A673 (cell line): ENCODE results near the gene LONP2. TPM values are rescaled to one million over a fixed set of nuclear protein-coding genes. Genes with fewer than 3 reads are reported as not detected.
A peak's percentile ranks its signal among the peaks of the same experiment; 100 is the strongest.
"Not testable (repeated sequence)": the region's sequence is repeated elsewhere in the genome, so short reads cannot be mapped to it uniquely, and the experiment has no call there.

Experiments
- BruUV-seq: library from RNA; stranded (reverse); fragments of 400-500 nt; replicated peaks from 2 replicates; lab custom pipeline; 2021; lab: Mats Ljungman, UMichigan
- CTCF ChIA-PET: fragments of 300-600 bp; sonication (Branson Sonifier 250); formaldehyde crosslinking; loops from one replicate; lab custom pipeline; 2022; ENCODE audit warnings: antibody characterized with exemption; lab: Charles Lee
- POLR2A ChIA-PET: fragments of 300-600 bp; sonication (Branson Sonifier 250); formaldehyde crosslinking; loops from one replicate; lab custom pipeline; 2022; ENCODE audit warnings: antibody characterized with exemption; ENCODE audit not compliant: low non-redundant PET; lab: Charles Lee
- DNase-seq: peaks from one replicate; pipeline ENCODE4 v3.0.0-alpha.2; 2015; ENCODE audit warnings: low spot score
- H3K27ac ChIP-seq: fragments of 200-600 bp; sonication (generic); 2 replicates; pipeline ENCODE4 v1.5.1; 2016; ENCODE audit warnings: mixed run types, low read depth, mild to moderate bottlenecking, mixed read lengths, antibody characterized with exemption, low read length; ENCODE audit not compliant: poor library complexity, severe bottlenecking
- H3K27me3 ChIP-seq: fragments of 200-600 bp; sonication (generic); replicated peaks from 2 replicates; pipeline ENCODE4 v1.6.1; 2017; ENCODE audit warnings: mixed run types, low read depth, mild to moderate bottlenecking, mixed read lengths, antibody characterized with exemption, low read length; ENCODE audit not compliant: insufficient read depth, poor library complexity
- H3K36me3 ChIP-seq: fragments of 200-600 bp; sonication (generic); 2 replicates; pipeline ENCODE4 v1.6.1; 2016; ENCODE audit warnings: mixed run types, mild to moderate bottlenecking, mixed read lengths, antibody characterized with exemption, low read length; ENCODE audit not compliant: insufficient read depth, poor library complexity, severe bottlenecking
- H3K4me1 ChIP-seq: fragments of 200-600 bp; sonication (generic); 2 replicates; pipeline ENCODE4 v1.6.1; 2017; ENCODE audit warnings: mixed run types, mild to moderate bottlenecking, mixed read lengths, antibody characterized with exemption, low read length; ENCODE audit not compliant: insufficient read depth, poor library complexity, severe bottlenecking
- H3K4me3 ChIP-seq: fragments of 200-600 bp; sonication (generic); 2 replicates; pipeline ENCODE4 v1.5.1; 2016; ENCODE audit warnings: low read depth, mixed run types, mild to moderate bottlenecking, mixed read lengths, low read length; ENCODE audit not compliant: poor library complexity, severe bottlenecking
- H3K9me3 ChIP-seq: fragments of 200-600 bp; sonication (generic); 2 replicates; pipeline ENCODE4 v1.6.1; 2016; ENCODE audit warnings: mixed run types, low read depth, mild to moderate bottlenecking, mixed read lengths, antibody characterized with exemption, low read length; ENCODE audit not compliant: poor library complexity, severe bottlenecking
- CTCF ChIP-seq: fragments of 300-800, 200-600 bp; sonication (generic); conservative IDR thresholded peaks from 2 replicates; pipeline ENCODE4 v1.5.1; 2017; ENCODE audit warnings: low read depth, mild to moderate bottlenecking, antibody characterized with exemption, low read length, moderate library complexity, mixed read lengths
- EZH2 ChIP-seq: fragments of 200-600 bp; sonication (generic); IDR thresholded peaks from 2 replicates; pipeline ENCODE4 v1.6.1; 2017; ENCODE audit warnings: borderline replicate concordance, low read depth, mild to moderate bottlenecking, mixed read lengths, antibody characterized with exemption, low read length; ENCODE audit not compliant: poor library complexity, severe bottlenecking
- intact Hi-C: fragments of 100-400 bp; cut with micrococcal nuclease; formaldehyde crosslinking; loops from one replicate; pipeline ENCODE4 v1.10.0; 2022; ENCODE audit not compliant: unreplicated experiment
- total RNA-seq: library from RNA; stranded (reverse); gene quantifications from 2 replicates; pipeline ENCODE4 v1.2.3, GENCODE V29; 2021

LONP2 gene
- total RNA-seq, 1 experiment from 2014 or later, result 48.8 TPM

GRCh38 chr16:48367441-48368049, 123.4 kb downstream of the LONP2 start:
- Histone ChIP-seq H3K4me3 (no peak overlapping the region), H3K4me1 (peaks cover 48% of the 10 kb centered on the region), H3K36me3 (no peaks in the 10 kb centered on the region), H3K9me3 (no peaks in the 10 kb centered on the region), H3K27me3 (no peaks in the 10 kb centered on the region), H3K27ac (peak overlapping the region; percentile 91)
- ChIA-PET CTCF (no interaction called here), POLR2A (no interaction called here)
- TF ChIP-seq CTCF, result no peak
- no peak for TF ChIP-seq EZH2
- no peak for DNase-seq
- BruUV-seq, result no TSS peak
- intact Hi-C loops, result no loop called here

GRCh38 chr16:48369765-48370164, 125.7 kb downstream of the LONP2 start:
- peaks cover 53% of the 10 kb centered on the region for H3K4me1 ChIP-seq
- H3K27me3 ChIP-seq, result no peaks in the 10 kb centered on the region
- no peak for DNase-seq
- ChIA-PET POLR2A (no interaction called here), CTCF (no interaction called here)
- BruUV-seq, result no TSS peak
- H3K27ac ChIP-seq, result no peak overlapping the region
- no peaks in the 10 kb centered on the region for H3K36me3 ChIP-seq
- no peak for TF ChIP-seq CTCF
- no peak for TF ChIP-seq EZH2
- no peak overlapping the region for H3K4me3 ChIP-seq
- intact Hi-C loops, result no loop called here
- no peaks in the 10 kb centered on the region for H3K9me3 ChIP-seq

- H3K4me1 ChIP-seq, result peaks cover 48% of the 10 kb centered on the region
- no peaks in the 10 kb centered on the region for H3K36me3 ChIP-seq
- H3K9me3 ChIP-seq, result no peaks in the 10 kb centered on the region
- no peak for DNase-seq
- no peaks in the 10 kb centered on the region for H3K27me3 ChIP-seq
- intact Hi-C loops, result no loop called here
- no TSS peak for BruUV-seq
- ChIA-PET POLR2A (no interaction called here), CTCF (no interaction called here)
- H3K27ac ChIP-seq, result no peak overlapping the region
- H3K4me3 ChIP-seq, result no peak overlapping the region
- TF ChIP-seq EZH2, result no peak
- TF ChIP-seq CTCF, result no peak
Measured at GRCh38 chr16:48370229-48370628, 126.1 kb downstream of the LONP2 start.

- H3K27ac ChIP-seq, H3K27me3 ChIP-seq, H3K4me3 ChIP-seq, DNase-seq, BruUV-seq, intact Hi-C loops, H3K9me3 ChIP-seq, H3K36me3 ChIP-seq, CTCF ChIA-PET, POLR2A ChIA-PET: not testable (repeated sequence)
- peaks cover 44% of the 10 kb centered on the region for H3K4me1 ChIP-seq
Measured at GRCh38 chr16:48370668-48371392, 126.7 kb downstream of the LONP2 start.
